UCSD-AML1 (cell line): ENCODE measurements around the gene MOK.

Experiments
- DNase-seq: peaks from one replicate; lab custom pipeline; 2025; ENCODE audit not compliant: unreplicated experiment; lab: John Stamatoyannopoulos, UW

MOK gene

DNA sequence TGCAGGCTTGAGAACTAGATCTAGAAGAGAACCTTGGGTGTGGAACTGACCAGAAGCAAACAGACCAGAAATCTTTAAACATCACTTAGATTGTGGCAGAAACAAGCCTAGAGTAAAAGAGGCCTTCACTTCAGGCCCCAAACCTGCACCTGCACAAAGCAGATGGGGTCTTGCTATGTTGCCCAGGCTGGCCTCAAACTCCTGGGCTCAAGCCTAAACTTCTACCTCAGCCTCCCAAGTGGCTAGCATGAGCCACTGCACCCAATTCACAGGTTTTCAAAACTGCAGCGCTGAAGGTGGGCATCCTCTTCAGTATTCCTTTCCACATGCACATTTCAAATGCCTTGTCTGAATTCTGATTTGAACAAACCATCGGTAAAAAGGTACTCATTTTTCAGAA, 19.9 kb downstream of the MOK start:
- no peak for DNase-seq

DNA sequence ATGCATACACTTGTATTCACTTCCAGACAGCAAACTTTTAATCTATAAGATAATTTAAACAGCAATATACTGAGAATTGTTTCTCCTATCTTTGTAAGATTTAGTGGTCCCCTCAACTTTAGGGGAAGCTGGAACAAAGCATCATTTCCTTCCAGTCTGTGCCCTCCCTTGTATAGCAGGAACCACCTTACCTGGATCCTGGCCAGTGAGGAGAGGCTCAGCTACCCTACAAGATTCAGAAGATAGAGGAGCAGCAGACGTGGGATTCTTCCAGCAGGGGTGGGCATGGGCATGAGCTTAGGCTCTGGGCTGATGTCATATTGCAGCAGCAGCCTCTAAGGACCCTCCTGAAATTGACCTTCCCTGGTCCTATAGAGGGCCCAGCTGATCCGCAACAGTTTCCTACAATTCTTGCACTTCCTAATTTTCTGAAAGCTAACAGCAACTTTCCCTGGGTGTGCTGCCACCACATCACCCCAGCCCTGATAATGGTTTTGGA, 21.3 kb downstream of the MOK start:
- no peak for DNase-seq

GRCh38 chr14:102282751-102283465, 22.1 kb downstream of the MOK start:
- DNase-seq, result no peak

- DNase-seq, result no peak
Measured at GRCh38 chr14:102280376-102280962, 24.5 kb downstream of the MOK start.

DNA sequence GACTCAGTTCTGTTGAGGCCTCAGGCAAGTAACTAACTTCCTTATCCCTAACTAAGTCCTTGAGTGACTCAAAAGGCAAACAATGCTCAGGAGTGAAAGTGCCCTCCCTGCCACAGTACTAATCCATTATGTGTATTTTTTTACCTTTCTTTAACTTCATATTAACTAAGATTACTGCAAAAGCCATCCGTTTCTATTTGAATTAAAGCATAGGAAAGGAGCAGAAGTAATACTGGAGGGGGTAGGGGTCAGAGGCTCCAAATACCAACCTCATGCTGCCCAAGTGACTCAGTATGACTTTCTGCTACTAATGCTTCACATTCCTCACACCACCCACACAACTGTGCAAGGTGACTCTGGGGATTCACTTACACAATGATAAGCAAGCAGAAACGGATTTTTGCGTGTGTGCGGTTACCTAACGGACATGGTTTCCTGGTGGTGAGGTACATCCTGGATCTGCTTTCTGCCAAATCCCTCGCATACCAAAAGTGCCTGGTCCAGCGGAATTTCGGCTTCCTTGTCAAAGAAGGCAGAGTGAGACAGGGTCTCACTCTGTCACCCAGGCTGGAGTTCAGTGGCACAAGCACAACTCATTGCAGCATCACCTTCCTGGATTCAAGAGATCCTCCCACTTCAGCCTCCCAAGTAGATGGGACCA, 25.1 kb downstream of the MOK start:
- no peak for DNase-seq

DNA sequence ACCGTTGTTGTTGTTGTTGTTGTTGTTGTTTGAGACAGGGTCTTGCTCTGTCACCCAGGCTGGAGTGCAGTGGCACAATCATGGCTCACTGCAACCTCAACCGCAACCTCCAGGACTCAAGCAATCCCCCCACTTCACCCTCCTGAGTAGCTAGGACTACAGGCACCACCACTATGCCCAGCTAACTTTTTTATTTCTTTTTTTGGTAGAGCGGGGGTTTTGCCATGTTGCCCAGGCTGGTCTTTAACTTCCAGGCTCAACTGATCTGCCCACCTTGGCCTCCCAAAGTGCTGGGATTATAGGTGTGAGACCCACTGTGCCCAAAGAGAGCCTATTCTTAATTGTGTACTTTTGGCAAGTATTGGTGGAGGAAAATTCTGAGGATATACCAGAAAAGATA, 25.7 kb downstream of the MOK start:
- no peak for DNase-seq

- DNase-seq, result no peak
Measured at GRCh38 chr14:102278631-102278935, 26.4 kb downstream of the MOK start.

- DNase-seq, result no peak
Measured at GRCh38 chr14:102277874-102278630, 26.9 kb downstream of the MOK start.

GRCh38 chr14:102275866-102276265, 29.1 kb downstream of the MOK start:
- DNase-seq, result no peak

DNA sequence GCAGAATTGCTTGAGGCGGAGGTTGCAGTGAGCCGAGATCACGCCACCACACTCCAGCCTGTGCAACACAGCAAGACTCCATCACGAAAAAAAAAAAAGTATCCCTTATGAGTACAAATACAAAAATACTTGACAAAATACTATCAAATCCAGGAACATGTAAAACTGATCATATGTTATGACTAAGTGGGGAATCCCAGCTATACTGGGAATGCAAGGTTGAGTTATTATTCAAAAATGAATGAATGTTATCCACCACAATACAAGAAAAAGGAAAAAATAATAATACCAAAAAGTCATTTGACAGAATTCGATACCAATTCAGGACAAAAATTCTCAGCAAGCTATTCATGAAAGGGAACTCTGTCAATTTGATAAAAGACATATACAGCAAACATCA, 32.6 kb downstream of the MOK start:
- DNase-seq, result no peak

DNA sequence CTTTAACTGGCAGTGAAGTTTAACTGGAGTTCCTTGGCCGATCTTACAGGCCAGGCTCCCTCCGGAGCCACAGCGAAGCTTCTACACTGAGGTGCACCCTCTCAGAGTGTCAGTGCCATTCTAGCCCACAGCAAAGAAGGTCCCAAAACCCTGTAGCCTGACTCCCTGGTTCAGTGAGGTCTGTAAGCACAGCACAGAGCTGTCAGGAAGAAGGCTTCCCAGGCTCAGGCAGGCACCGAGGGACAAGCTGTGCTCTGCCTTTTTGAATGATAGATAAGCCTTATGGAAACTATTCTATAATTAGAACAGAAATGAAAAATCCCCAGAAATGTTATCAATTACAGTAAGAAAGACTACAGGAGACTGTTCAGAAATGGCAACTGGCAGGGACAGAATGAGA, 40.2 kb downstream of the MOK start:
- DNase-seq, result no peak

DNA sequence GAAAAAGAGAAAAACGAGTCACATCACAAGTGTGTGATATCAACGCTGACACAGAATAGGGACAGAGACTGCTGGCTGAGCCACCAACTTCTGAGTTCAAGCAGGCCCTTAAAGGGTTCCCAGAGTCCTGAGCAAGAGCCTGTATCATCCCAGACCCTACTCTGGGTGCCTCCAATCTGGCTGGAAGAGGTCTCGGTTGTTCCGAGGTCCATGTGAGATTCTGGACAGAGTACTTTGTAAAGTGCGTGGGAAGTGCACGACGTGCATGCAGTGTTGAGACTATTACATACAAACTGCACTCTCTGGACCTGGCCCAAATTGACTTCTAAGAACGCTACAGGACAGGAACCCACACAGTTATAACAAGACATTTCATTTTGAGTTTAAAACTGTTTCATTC, 40.6 kb downstream of the MOK start:
- no peak for DNase-seq

DNA sequence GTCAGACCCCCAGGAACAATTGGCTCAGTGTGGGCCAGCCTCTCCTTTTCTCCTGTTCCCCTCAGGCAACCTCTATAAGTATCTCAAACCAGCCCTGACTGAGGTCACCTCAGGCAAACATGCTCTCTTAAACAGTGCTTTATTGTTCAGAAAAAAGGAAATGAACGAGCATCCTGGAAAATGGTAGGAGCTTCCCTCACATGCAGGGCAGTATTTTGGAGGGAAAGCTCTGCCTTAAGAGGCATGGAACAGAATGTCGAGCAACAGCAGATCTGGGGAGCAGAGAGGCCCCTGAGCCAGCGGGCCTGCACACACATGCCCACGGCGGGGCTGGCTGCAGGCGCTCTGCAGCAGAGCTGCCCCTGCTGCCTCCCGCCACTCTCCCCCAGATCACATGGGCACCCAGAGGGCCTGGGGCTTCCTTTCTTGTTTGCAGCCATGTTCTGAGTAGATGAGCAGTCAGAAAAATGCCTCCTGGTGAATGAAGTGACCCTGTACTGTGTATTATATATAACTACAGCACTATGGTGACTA, 42.0 kb downstream of the MOK start:
- no peak for DNase-seq

GRCh38 chr14:102258136-102258535, 46.8 kb downstream of the MOK start:
- no peak for DNase-seq

DNA sequence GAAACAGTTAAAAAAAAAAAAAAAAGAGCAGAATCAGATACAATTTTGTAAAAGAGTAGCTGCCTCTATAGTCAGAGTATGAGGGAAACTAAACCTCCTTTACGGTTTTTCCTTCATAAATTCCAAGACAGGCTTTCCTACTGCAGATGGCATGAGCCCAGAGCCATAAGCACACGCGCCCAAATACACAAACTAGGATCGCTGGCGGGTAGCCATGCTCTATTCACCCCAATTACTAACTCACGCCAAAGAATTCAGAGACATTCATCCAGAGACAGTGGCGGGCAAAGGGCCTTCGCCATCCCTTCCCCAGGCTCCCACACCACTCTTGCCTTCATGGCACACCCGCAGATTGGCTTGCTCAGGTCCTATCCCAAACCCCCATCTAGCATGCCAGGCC, 48.2 kb downstream of the MOK start:
- no peak for DNase-seq

DNA sequence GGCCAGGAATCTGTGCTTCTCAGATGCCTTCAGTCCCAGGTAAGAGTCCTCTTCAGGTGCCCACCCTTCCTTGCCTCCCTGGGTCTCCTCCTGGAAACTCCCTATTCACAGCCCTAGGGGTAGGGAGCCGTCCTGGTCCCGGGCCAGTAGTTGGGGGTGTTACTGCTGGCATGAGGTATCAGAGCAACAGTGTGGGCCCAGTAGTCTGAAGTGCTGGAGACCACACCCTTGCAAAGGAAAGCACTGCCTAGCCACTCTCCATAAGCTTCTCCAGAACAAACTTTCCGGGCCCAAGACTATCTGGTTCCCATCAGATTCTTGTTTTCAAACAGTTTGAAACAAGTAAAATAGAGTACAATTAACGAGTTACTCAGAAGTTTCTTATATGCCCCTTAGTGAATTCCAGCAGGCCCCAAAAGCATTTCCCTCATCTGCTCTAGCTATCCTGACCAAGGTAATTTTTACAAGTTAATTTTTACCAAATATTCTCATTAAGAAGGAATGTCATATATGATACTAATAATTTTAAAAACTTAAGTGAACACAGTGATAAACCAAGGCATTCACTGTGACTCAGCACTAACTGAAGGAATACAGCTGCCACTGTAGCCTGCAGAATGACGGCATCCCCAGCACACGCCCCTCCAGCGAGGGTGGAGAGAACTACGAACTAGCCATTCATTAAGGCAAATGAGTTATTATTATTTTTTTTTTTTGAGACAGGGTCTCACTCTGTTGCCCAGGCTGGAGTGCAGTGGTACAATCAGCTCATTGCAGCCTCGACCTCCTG, 49.4 kb downstream of the MOK start:
- DNase-seq, result no peak

- no peak for DNase-seq
Measured at GRCh38 chr14:102252834-102253801, 51.8 kb downstream of the MOK start.

DNA sequence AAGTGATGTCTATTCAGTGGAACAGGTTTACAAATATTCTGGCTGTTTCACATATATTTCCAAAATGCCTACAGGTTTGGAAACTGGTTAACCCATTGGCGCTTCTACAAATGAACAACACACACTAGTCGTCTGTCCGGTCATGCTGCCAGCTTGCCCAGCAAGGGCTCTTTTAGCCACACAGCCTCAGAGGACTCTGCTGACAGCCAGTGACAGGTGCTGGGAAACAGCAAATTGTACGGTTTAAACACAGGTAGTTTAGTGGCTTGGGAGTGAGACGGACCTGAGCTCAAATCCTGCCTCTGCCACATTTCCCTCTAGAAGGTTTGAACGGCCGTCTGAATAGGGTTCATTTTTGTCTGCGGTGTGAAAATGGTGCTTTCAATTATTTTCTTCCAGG, 53.8 kb downstream of the MOK start:
- no peak for DNase-seq

GRCh38 chr14:102250636-102251035, 54.3 kb downstream of the MOK start:
- no peak for DNase-seq

- DNase-seq, result no peak
Measured at GRCh38 chr14:102249981-102250380, 55.0 kb downstream of the MOK start.
